ENCODE measurements around the gene C6orf47. TPM values are rescaled to one million over a fixed set of nuclear protein-coding genes. Genes with fewer than 3 reads are reported as not detected.

C6orf47 gene
- total and polyA plus RNA-seq, 8 donors, result 10.5 to 44.9 (median 14.5) TPM

GRCh38 chr6:31701666-31702404 lies 41.3 kb upstream of the C6orf47 start:
- intact Hi-C loops (cut with DNase I; ENCODE audit: low total_unique reads), result no loop called here
- Histone ChIP-seq H3K9me3 (no peaks in the 10 kb centered on the region), H3K4me1 (peaks cover 11 to 44% (median 26%) of the 10 kb centered on the region in 4 donors), H3K27ac (peak overlapping the region; percentile 22 to 99 (median 97)), H3K27me3 (no peaks in the 10 kb centered on the region), H3K4me3 (peak overlapping the region; percentile 63 to 83 (median 70)), H3K36me3 (peaks cover 7 to 42% (median 37%) of the 10 kb centered on the region in 4 donors)
- TF ChIP-seq EP300 (IDR thresholded peaks at IDR 0.05) (no peak), POLR2AphosphoS5 (IDR thresholded peaks at IDR 0.05) (no peak), POLR2A (IDR thresholded peaks at IDR 0.05) (no peak), CTCF (IDR thresholded peaks at IDR 0.05) (no peak)
- 16 to 27% (median 24%) methylated on average over 7 of the region's 7 CpGs for WGBS, 5 donors
- DNase-seq, result peak in 1 of 2 donors; percentile 45

- intact Hi-C loops (cut with DNase I; ENCODE audit: low total_unique reads), result no loop called here
- H3K27ac ChIP-seq, result peak overlapping the region in 1 of 5 donors; percentile 51
- TF ChIP-seq POLR2A (IDR thresholded peaks at IDR 0.05) (no peak), CTCF (IDR thresholded peaks at IDR 0.05) (no peak), EP300 (IDR thresholded peaks at IDR 0.05) (no peak), POLR2AphosphoS5 (IDR thresholded peaks at IDR 0.05) (no peak)
- H3K36me3 ChIP-seq, result peaks cover 15 to 52% (median 46%) of the 10 kb centered on the region in 4 donors
- H3K9me3 ChIP-seq, result no peaks in the 10 kb centered on the region
- no peaks in the 10 kb centered on the region for H3K27me3 ChIP-seq
- H3K4me3 ChIP-seq, result peak overlapping the region in 2 of 4 donors; percentile 63 to 83
- WGBS, 5 donors, result 61 to 82% (median 70%) methylated on average over 5 of the region's 5 CpGs
- no peak for DNase-seq
- peaks cover 11 to 44% (median 26%) of the 10 kb centered on the region in 4 donors for H3K4me1 ChIP-seq
Measured at GRCh38 chr6:31700740-31701401, 40.3 kb upstream of the C6orf47 start.

DNA sequence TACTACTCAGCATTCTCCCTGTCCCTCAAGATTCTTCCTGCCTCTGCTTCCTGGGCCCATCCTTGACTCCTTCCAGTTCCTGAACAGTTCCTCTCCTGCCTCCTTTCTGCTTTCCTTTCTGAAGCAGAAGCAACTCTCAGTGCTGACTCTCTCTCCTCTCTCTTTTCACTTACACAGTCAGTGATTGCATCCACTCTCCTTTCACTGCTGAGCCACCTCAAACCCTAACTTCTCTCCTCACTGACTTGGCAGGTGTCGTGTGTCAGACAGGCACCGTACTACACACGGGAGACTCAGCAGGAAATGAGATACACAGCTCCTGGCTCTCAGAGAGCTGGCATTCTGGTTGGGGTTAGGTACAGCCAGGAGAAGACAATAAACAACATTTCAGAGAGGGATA lies 37.0 kb upstream of the C6orf47 start:
- intact Hi-C loops (cut with DNase I; ENCODE audit: low total_unique reads), result no loop called here
- Histone ChIP-seq H3K27ac (no peak overlapping the region), H3K4me3 (no peak overlapping the region), H3K27me3 (no peaks in the 10 kb centered on the region), H3K36me3 (peaks cover 42 to 85% (median 80%) of the 10 kb centered on the region in 4 donors), H3K4me1 (peaks cover 11 to 36% (median 20%) of the 10 kb centered on the region in 4 donors), H3K9me3 (no peaks in the 10 kb centered on the region)
- DNase-seq, result no peak
- 35 to 45% (median 39%) methylated on average over 3 of the region's 3 CpGs for WGBS, 5 donors
- TF ChIP-seq POLR2A (IDR thresholded peaks at IDR 0.05) (no peak), EP300 (IDR thresholded peaks at IDR 0.05) (no peak), CTCF (IDR thresholded peaks at IDR 0.05) (no peak), POLR2AphosphoS5 (IDR thresholded peaks at IDR 0.05) (no peak)

GRCh38 chr6:31693535-31693934 lies 33.0 kb upstream of the C6orf47 start:
- 80 to 100% (median 92%) methylated on average over 4 to 6 of the region's 6 CpGs for WGBS, 5 donors
- H3K36me3 ChIP-seq, result peaks cover 74 to 100% (median 97%) of the 10 kb centered on the region in 4 donors
- intact Hi-C loops (cut with DNase I; ENCODE audit: low total_unique reads), result no loop called here

More at GRCh38 chr6:31693535-31693934, 33.0 kb upstream of the C6orf47 start:
- no peak for DNase-seq
- Histone ChIP-seq H3K4me1 (peaks cover 4 to 22% (median 12%) of the 10 kb centered on the region in 4 donors), H3K4me3 (no peak overlapping the region), H3K27ac (no peak overlapping the region), H3K9me3 (no peaks in the 10 kb centered on the region), H3K27me3 (no peaks in the 10 kb centered on the region)
- no peak for TF ChIP-seq EP300 (IDR thresholded peaks at IDR 0.05)
- no peak for TF ChIP-seq POLR2AphosphoS5 (IDR thresholded peaks at IDR 0.05)
- TF ChIP-seq POLR2A (IDR thresholded peaks at IDR 0.05), result no peak
- no peak for TF ChIP-seq CTCF (IDR thresholded peaks at IDR 0.05)

Data from stomach (tissue), 9 donors.